ENCODE measurements around the gene SETDB2. TPM values are rescaled to one million over a fixed set of nuclear protein-coding genes. Genes with fewer than 3 reads are reported as not detected.

SETDB2 gene
- total and polyA plus RNA-seq, 10 of the 15 experiments (the other 5 are each of a cell fraction or from before 2014, with no cell fraction given), result 1.2 to 10.0 (median 7.4) TPM

DNA sequence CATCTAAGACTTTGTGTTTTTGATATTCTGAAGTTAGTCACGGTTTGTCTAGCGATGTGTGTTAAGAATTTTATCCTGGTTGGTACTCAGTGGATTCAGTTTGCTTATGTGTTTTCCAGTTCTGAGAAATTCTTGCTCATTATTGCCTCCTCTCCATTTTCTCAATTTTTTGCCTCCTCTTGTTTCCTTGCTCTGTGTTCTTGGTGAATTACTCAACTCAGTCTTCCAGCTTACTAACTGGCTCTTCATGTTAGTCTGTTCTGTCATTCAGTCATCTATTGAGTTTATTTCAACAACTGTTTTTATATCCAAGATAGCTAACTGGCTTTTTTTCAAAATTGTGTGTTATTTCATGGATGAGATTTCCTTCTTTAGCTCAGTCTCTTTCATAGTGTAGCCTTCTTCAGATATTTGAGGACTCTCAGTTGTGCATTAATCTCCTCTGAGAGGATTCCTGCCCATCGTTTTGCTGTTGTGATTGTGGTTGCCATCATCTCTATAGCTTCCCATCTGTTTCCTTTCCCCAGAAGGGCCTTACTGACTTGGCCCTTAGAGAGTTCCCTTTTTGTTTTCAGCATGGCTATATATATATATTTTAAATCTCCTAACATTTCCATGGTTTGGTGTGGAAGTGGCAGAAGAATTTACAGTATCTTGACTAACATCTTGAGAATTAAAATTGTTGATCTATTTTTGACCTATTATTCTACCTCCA, 6.2 kb downstream of the SETDB2 start:
- H3K27me3 ChIP-seq (replicated peaks in 1 of 2; ENCODE audit: control insufficient read depth in 2 of 2, insufficient read depth in 2 of 2, low read length in 1 of 2), result no peaks in the 10 kb centered on the region
- in situ Hi-C loops (cut with MboI) (loop anchor here (10.0 kb wide), 1 partner anchor 465 kb away; no protein-coding TSS in a partner anchor), intact Hi-C loops (cut with micrococcal nuclease; ENCODE audit: unreplicated experiment) (no loop called here)
- FAIRE-seq (no peak), ATAC-seq (no peak), DNase-seq (ENCODE audit: low read depth, low spot score) (no peak)
- no peaks in the 10 kb centered on the region for H3K9me3 ChIP-seq (replicated peaks; ENCODE audit: control insufficient read depth, insufficient read depth, low read length)
- H3K4me1 ChIP-seq (ENCODE audit: control insufficient read depth, insufficient read depth, low read length), result peaks cover 9% of the 10 kb centered on the region; the same call in 1 of the 2 replicates
- no peak overlapping the region for H2AFZ ChIP-seq (ENCODE audit: control insufficient read depth, low read depth, low read length)
- ChIA-PET SMC1A (ENCODE audit: uncharacterized antibody, unreplicated experiment) (interaction anchor here (0.6 to 0.9 kb wide), 4 partner anchors 9 to 929 kb away, joined by 3 read pairs; no protein-coding TSS in a partner anchor), POLR2A (interaction anchor here (0.6 kb wide), 1 partner anchor 404 kb away, joined by 7 read pairs; no protein-coding TSS in a partner anchor), RAD21 (ENCODE audit: unreplicated experiment) (no interaction called here), CTCF (interaction anchor here (1.1 kb wide), 1 partner anchor 43 kb away, joined by 5 read pairs; no protein-coding TSS in a partner anchor)
- no peak overlapping the region for H3K9ac ChIP-seq (ENCODE audit: control insufficient read depth, insufficient read depth, low read length)
- TF ChIP-seq WRNIP1 (IDR thresholded peaks at IDR 0.05; ENCODE audit: borderline replicate concordance, low read depth, low read length) (no peak), STAT3 (IDR thresholded peaks at IDR 0.05; ENCODE audit: low read depth, low read length) (no peak), STAT1 (conservative IDR thresholded peaks at IDR 0.05) (no peak), NFYA (IDR thresholded peaks at IDR 0.05; ENCODE audit: borderline replicate concordance, low read depth, low read length) (no peak), NKRF (conservative IDR thresholded peaks at IDR 0.05) (no peak), NR2C2 (IDR thresholded peaks at IDR 0.05; ENCODE audit: borderline replicate concordance, control insufficient read depth, insufficient read length, low read depth) (no peak), SRF (IDR thresholded peaks at IDR 0.05; ENCODE audit: low read depth in 2 of 2, low read length in 2 of 2) (no peak), ZZZ3 (IDR thresholded peaks at IDR 0.05; ENCODE audit: control insufficient read depth, insufficient read length, low read depth) (no peak), ETV6 (conservative IDR thresholded peaks at IDR 0.05 in 1 of 2, IDR thresholded peaks at IDR 0.05 in 1 of 2; ENCODE audit: borderline replicate concordance in 1 of 2, low read depth in 1 of 2) (no peak), ATF7 (IDR thresholded peaks at IDR 0.05; ENCODE audit: low read depth) (no peak), CBFB (IDR thresholded peaks at IDR 0.05; ENCODE audit: low read depth) (no peak), CBX3 (IDR thresholded peaks at IDR 0.05; ENCODE audit: borderline replicate concordance, low read depth) (no peak), JUND (IDR thresholded peaks at IDR 0.05; ENCODE audit: low read depth, low read length) (no peak), CEBPB (IDR thresholded peaks at IDR 0.05; ENCODE audit: borderline replicate concordance in 1 of 2, low read depth in 2 of 2, low read length in 2 of 2) (no peak), YBX1 (IDR thresholded peaks at IDR 0.05) (no peak), NFXL1 (IDR thresholded peaks at IDR 0.05; ENCODE audit: borderline replicate concordance) (no peak), SIN3A (IDR thresholded peaks at IDR 0.05; ENCODE audit: low read depth, low read length) (no peak), SP1 (IDR thresholded peaks at IDR 0.05; ENCODE audit: low read depth, low read length) (no peak), ZBED1 (IDR thresholded peaks at IDR 0.05; ENCODE audit: borderline replicate concordance) (no peak)
- no peak overlapping the region for H3K4me2 ChIP-seq (ENCODE audit: control insufficient read depth, insufficient read depth)
- no peak overlapping the region for H3K4me3 ChIP-seq
- H4K20me1 ChIP-seq (ENCODE audit: control insufficient read depth, insufficient read depth), result no peaks in the 10 kb centered on the region
- H3K36me3 ChIP-seq (ENCODE audit: control insufficient read depth in 2 of 2, insufficient read depth in 2 of 2, low read length in 1 of 2), result no peaks in the 10 kb centered on the region
- BruUV-seq (replicated peaks), result no TSS peak
- WGBS (ENCODE audit: insufficient coverage, insufficient replicate concordance, low lambda C conversion rate, missing lambda C conversion rate), result 73% methylated on average over 3 of the region's 3 CpGs
- no peak overlapping the region for H3K27ac ChIP-seq (ENCODE audit: control insufficient read depth, insufficient read depth)
- H3K79me2 ChIP-seq (ENCODE audit: control insufficient read depth, insufficient read depth, low read length), result peaks cover 35% of the 10 kb centered on the region

All from GM12878 (cell line).